ENCODE measurements around the gene EPHB3. TPM values are rescaled to one million over a fixed set of nuclear protein-coding genes. Genes with fewer than 3 reads are reported as not detected.
A peak's percentile ranks its signal among the peaks of the same experiment; 100 is the strongest.

EPHB3 gene
- total and polyA plus RNA-seq, 2 donors: 5.1 to 28.0 TPM

- DNase-seq (ENCODE audit: extremely low spot score): no peak
- Histone ChIP-seq H3K27ac (ENCODE audit: low read depth) (no peak overlapping the region), H3K4me1 (ENCODE audit: insufficient read depth) (no peaks in the 10 kb centered on the region), H3K36me3 (ENCODE audit: insufficient read depth) (no peaks in the 10 kb centered on the region), H3K4me3 (ENCODE audit: low read depth, low read length) (no peak overlapping the region)
- 79% methylated on average over 6 of the region's 6 CpGs for WGBS
Observed at GRCh38 chr3:184585545-184585944, 24.0 kb downstream of the EPHB3 start.

- Histone ChIP-seq H3K36me3 (ENCODE audit: insufficient read depth) (no peaks in the 10 kb centered on the region), H3K27ac (ENCODE audit: low read depth) (no peak overlapping the region), H3K4me1 (ENCODE audit: insufficient read depth) (no peaks in the 10 kb centered on the region), H3K4me3 (ENCODE audit: low read depth, low read length) (no peak overlapping the region)
- 90% methylated on average over 8 of the region's 8 CpGs for WGBS
- no peak for DNase-seq (ENCODE audit: extremely low spot score)
Observed at GRCh38 chr3:184586851-184587250, 25.3 kb downstream of the EPHB3 start.

GRCh38 chr3:184588776-184589175 lies 27.2 kb downstream of the EPHB3 start:
- Histone ChIP-seq H3K36me3 (ENCODE audit: insufficient read depth) (no peaks in the 10 kb centered on the region), H3K4me3 (ENCODE audit: low read depth, low read length) (no peak overlapping the region), H3K4me1 (ENCODE audit: insufficient read depth) (no peaks in the 10 kb centered on the region), H3K27ac (ENCODE audit: low read depth) (no peak overlapping the region)
- no peak for DNase-seq (ENCODE audit: extremely low spot score)
- WGBS: 89% methylated on average over 4 of the region's 4 CpGs

- H3K27ac ChIP-seq (ENCODE audit: low read depth): no peak overlapping the region
- DNase-seq (ENCODE audit: extremely low spot score): no peak
- H3K36me3 ChIP-seq (ENCODE audit: insufficient read depth): no peaks in the 10 kb centered on the region
- whole genome bisulfite sequencing: 41% methylated on average over 6 of the region's 6 CpGs
- no peaks in the 10 kb centered on the region for H3K4me1 ChIP-seq (ENCODE audit: insufficient read depth)
- no peak overlapping the region for H3K4me3 ChIP-seq (ENCODE audit: low read depth, low read length)
Observed at GRCh38 chr3:184590795-184591194, 29.2 kb downstream of the EPHB3 start.

GRCh38 chr3:184591789-184592188 lies 30.2 kb downstream of the EPHB3 start:
- no peak overlapping the region for H3K4me3 ChIP-seq (ENCODE audit: low read depth, low read length)
- no peak overlapping the region for H3K27ac ChIP-seq (ENCODE audit: low read depth)
- H3K36me3 ChIP-seq (ENCODE audit: insufficient read depth): no peaks in the 10 kb centered on the region
- WGBS: 96% methylated on average over 6 of the region's 6 CpGs
- no peaks in the 10 kb centered on the region for H3K4me1 ChIP-seq (ENCODE audit: insufficient read depth)
- no peak for DNase-seq (ENCODE audit: extremely low spot score)

GRCh38 chr3:184592371-184593219 lies 31.0 kb downstream of the EPHB3 start:
- DNase-seq (ENCODE audit: extremely low spot score): peak; percentile 89
- no peaks in the 10 kb centered on the region for H3K36me3 ChIP-seq (ENCODE audit: insufficient read depth)
- H3K27ac ChIP-seq (ENCODE audit: low read depth): no peak overlapping the region
- no peak overlapping the region for H3K4me3 ChIP-seq (ENCODE audit: low read depth, low read length)
- WGBS: 47% methylated on average over 17 of the region's 17 CpGs
- H3K4me1 ChIP-seq (ENCODE audit: insufficient read depth): no peaks in the 10 kb centered on the region

- WGBS: 49% methylated on average over 7 of the region's 7 CpGs
- H3K36me3 ChIP-seq (ENCODE audit: insufficient read depth): no peaks in the 10 kb centered on the region
- H3K27ac ChIP-seq (ENCODE audit: low read depth): no peak overlapping the region
- no peak overlapping the region for H3K4me3 ChIP-seq (ENCODE audit: low read depth, low read length)
- H3K4me1 ChIP-seq (ENCODE audit: insufficient read depth): no peaks in the 10 kb centered on the region
- DNase-seq (ENCODE audit: extremely low spot score): no peak
Observed at GRCh38 chr3:184593220-184593927, 31.8 kb downstream of the EPHB3 start.

GRCh38 chr3:184593928-184594303 lies 32.3 kb downstream of the EPHB3 start:
- DNase-seq (ENCODE audit: extremely low spot score): no peak
- Histone ChIP-seq H3K4me3 (ENCODE audit: low read depth, low read length) (no peak overlapping the region), H3K4me1 (ENCODE audit: insufficient read depth) (no peaks in the 10 kb centered on the region), H3K36me3 (ENCODE audit: insufficient read depth) (no peaks in the 10 kb centered on the region), H3K27ac (ENCODE audit: low read depth) (no peak overlapping the region)
- WGBS: 76% methylated on average over 10 of the region's 10 CpGs

- no peak for DNase-seq (ENCODE audit: extremely low spot score)
- WGBS: 72% methylated on average over 12 of the region's 12 CpGs
- no peaks in the 10 kb centered on the region for H3K36me3 ChIP-seq (ENCODE audit: insufficient read depth)
- H3K4me1 ChIP-seq (ENCODE audit: insufficient read depth): no peaks in the 10 kb centered on the region
- H3K27ac ChIP-seq (ENCODE audit: low read depth): no peak overlapping the region
- H3K4me3 ChIP-seq (ENCODE audit: low read depth, low read length): no peak overlapping the region
Observed at GRCh38 chr3:184594371-184595001, 32.9 kb downstream of the EPHB3 start.

- H3K4me1 ChIP-seq (ENCODE audit: insufficient read depth): no peaks in the 10 kb centered on the region
- H3K27ac ChIP-seq (ENCODE audit: low read depth): no peak overlapping the region
- 80% methylated on average over 8 of the region's 8 CpGs for WGBS
- DNase-seq (ENCODE audit: extremely low spot score): no peak
- H3K4me3 ChIP-seq (ENCODE audit: low read depth, low read length): no peak overlapping the region
- no peaks in the 10 kb centered on the region for H3K36me3 ChIP-seq (ENCODE audit: insufficient read depth)
Observed at GRCh38 chr3:184595726-184596125, 34.1 kb downstream of the EPHB3 start.

- no peaks in the 10 kb centered on the region for H3K36me3 ChIP-seq (ENCODE audit: insufficient read depth)
- H3K4me3 ChIP-seq (ENCODE audit: low read depth, low read length): no peak overlapping the region
- no peak overlapping the region for H3K27ac ChIP-seq (ENCODE audit: low read depth)
- 88% methylated on average over 5 of the region's 5 CpGs for WGBS
- DNase-seq (ENCODE audit: extremely low spot score): no peak
- no peaks in the 10 kb centered on the region for H3K4me1 ChIP-seq (ENCODE audit: insufficient read depth)
Observed at GRCh38 chr3:184596233-184596632, 34.6 kb downstream of the EPHB3 start.

GRCh38 chr3:184596886-184597575 lies 35.4 kb downstream of the EPHB3 start:
- H3K27ac ChIP-seq (ENCODE audit: low read depth): no peak overlapping the region

GRCh38 chr3:184597829-184598573 lies 36.4 kb downstream of the EPHB3 start:
- no peak overlapping the region for H3K27ac ChIP-seq (ENCODE audit: low read depth)
- 83% methylated on average over 20 of the region's 20 CpGs for WGBS
- DNase-seq (ENCODE audit: extremely low spot score): no peak
- no peak overlapping the region for H3K4me3 ChIP-seq (ENCODE audit: low read depth, low read length)
- no peaks in the 10 kb centered on the region for H3K36me3 ChIP-seq (ENCODE audit: insufficient read depth)
- H3K4me1 ChIP-seq (ENCODE audit: insufficient read depth): no peaks in the 10 kb centered on the region

More at GRCh38 chr3:184596886-184597575, 35.4 kb downstream of the EPHB3 start:
- no peak overlapping the region for H3K4me3 ChIP-seq (ENCODE audit: low read depth, low read length)
- no peaks in the 10 kb centered on the region for H3K36me3 ChIP-seq (ENCODE audit: insufficient read depth)
- DNase-seq (ENCODE audit: extremely low spot score): no peak
- no peaks in the 10 kb centered on the region for H3K4me1 ChIP-seq (ENCODE audit: insufficient read depth)
- WGBS: 94% methylated on average over 6 of the region's 6 CpGs
